Testis (tissue), 3 donors: ENCODE measurements around the gene EFCAB9. TPM values are rescaled to one million over a fixed set of nuclear protein-coding genes. Genes with fewer than 3 reads are reported as not detected.
A peak's percentile ranks its signal among the peaks of the same experiment; 100 is the strongest.

Experiments used
- DNase-seq: peaks from one replicate; pipeline ENCODE4 v3.0.0-alpha.2; 2019
- H3K27ac ChIP-seq, 2 donors: fragments of 200-600 bp; sonication (generic); one replicate each; pipeline ENCODE4 v1.5.1; 2019
- H3K27me3 ChIP-seq: fragments of 200-600 bp; sonication (generic); one replicate; pipeline ENCODE4 v1.5.1; 2019
- H3K36me3 ChIP-seq: fragments of 200-600 bp; sonication (generic); one replicate; pipeline ENCODE4 v1.5.1; 2017; ENCODE audit warnings: low read depth; ENCODE audit errors: missing control alignments
- H3K4me1 ChIP-seq: fragments of 200-600 bp; sonication (generic); one replicate; pipeline ENCODE4 v1.5.1; 2019
- H3K4me3 ChIP-seq, 2 donors: fragments of 200-600 bp; sonication (generic); one replicate each; pipeline ENCODE4 v1.5.1; 2017 to 2019
- H3K9me3 ChIP-seq: fragments of 200-600 bp; sonication (generic); one replicate; pipeline ENCODE4 v1.5.1; 2017
- CTCF ChIP-seq, 3 experiments: fragments of 450-650 bp in 2 of 3; fragments of 200-600 bp in 1 of 3; sonication (generic) in 1 of 3; IDR thresholded peaks; one replicate each; pipeline ENCODE4 v1.5.1; 2016 to 2019; ENCODE audit warnings: antibody characterized with exemption in 3 of 3, mild to moderate bottlenecking in 2 of 3, moderate library complexity in 1 of 3
- POLR2A ChIP-seq: fragments of 450-650 bp; IDR thresholded peaks from one replicate; pipeline ENCODE4 v1.6.1; 2017; ENCODE audit warnings: antibody characterized with exemption, mild to moderate bottlenecking, moderate library complexity
- WGBS, 2 donors: methylation state at CpG; one replicate each; pipeline ENCODE4 v1.1.5; 2018; 5-methylcytosine and 5-hydroxymethylcytosine counted together
- intact Hi-C: fragments of 100-400 bp; cut with DNase I; formaldehyde crosslinking; loops from one replicate; pipeline ENCODE4 v1.15.1; 2023; ENCODE audit warnings: low total_unique reads
- polyA plus RNA-seq: library from polyadenylated mRNA; stranded (reverse); fragments of 350-450 nt; fragmentation: Illumina TruSeq; extraction: RNeasy Lipid Tissue Mini Kit (QIAGEN cat#74804); gene quantifications from one replicate; pipeline ENCODE4 v1.2.3, GENCODE V29; 2014; ENCODE audit warnings: low read depth, low replicate concordance; ENCODE audit not compliant: insufficient read depth
- total RNA-seq, 2 donors: library from RNA; depleted of rRNA; stranded (reverse); fragments of >200 nt; gene quantifications; one replicate each; pipeline ENCODE4 v1.2.3, GENCODE V29; 2016

Gene EFCAB9
- total and polyA plus RNA-seq, 3 donors from 2014 or later: 5.5 to 11.7 (median 5.7) TPM

DNA sequence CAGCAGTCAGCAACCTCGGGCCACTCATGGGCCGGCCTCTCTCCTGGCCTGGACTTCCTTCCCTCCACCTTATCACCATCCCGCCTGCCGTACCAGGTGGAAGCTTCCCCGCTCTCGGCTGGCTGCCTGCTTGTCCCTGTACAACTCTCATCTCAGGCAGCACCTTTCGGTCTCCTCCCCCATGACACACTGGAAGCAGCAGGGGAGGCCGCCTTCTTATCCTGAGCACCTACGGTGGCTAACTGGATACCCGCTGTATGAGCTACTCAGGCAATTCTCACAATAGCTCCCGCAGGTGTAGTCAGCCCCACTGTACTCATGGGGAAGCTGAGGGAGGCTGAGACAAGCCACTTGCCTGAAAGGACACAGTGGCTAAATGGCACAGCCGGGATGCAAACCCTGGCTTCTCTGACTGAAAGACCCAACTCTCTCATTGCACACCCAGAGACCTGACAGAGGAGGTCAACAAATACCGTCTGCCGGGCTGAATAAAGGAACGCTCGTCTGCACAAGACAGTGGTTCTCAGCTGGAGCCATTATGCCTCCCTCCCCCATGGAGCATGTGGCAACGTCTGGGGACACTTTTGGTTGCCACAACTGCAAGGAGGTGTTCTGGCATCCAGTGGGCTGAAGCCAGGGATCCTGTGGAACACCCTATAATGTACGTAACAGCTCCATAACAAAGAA lies 15.5 kb upstream of the EFCAB9 start:
- H3K4me1 ChIP-seq: peaks cover 23% of the 10 kb centered on the region
- WGBS, 2 donors: 61 to 77% methylated on average over 7 to 18 of the region's 18 CpGs
- H3K36me3 ChIP-seq: no peaks in the 10 kb centered on the region
- no peak for TF ChIP-seq CTCF (IDR thresholded peaks at IDR 0.05)
- TF ChIP-seq POLR2A: no peak
- no peaks in the 10 kb centered on the region for H3K9me3 ChIP-seq
- H3K27me3 ChIP-seq: no peaks in the 10 kb centered on the region
- no peak for DNase-seq
- H3K4me3 ChIP-seq: no peak overlapping the region
- intact Hi-C loops: no loop called here
- no peak overlapping the region for H3K27ac ChIP-seq

DNA sequence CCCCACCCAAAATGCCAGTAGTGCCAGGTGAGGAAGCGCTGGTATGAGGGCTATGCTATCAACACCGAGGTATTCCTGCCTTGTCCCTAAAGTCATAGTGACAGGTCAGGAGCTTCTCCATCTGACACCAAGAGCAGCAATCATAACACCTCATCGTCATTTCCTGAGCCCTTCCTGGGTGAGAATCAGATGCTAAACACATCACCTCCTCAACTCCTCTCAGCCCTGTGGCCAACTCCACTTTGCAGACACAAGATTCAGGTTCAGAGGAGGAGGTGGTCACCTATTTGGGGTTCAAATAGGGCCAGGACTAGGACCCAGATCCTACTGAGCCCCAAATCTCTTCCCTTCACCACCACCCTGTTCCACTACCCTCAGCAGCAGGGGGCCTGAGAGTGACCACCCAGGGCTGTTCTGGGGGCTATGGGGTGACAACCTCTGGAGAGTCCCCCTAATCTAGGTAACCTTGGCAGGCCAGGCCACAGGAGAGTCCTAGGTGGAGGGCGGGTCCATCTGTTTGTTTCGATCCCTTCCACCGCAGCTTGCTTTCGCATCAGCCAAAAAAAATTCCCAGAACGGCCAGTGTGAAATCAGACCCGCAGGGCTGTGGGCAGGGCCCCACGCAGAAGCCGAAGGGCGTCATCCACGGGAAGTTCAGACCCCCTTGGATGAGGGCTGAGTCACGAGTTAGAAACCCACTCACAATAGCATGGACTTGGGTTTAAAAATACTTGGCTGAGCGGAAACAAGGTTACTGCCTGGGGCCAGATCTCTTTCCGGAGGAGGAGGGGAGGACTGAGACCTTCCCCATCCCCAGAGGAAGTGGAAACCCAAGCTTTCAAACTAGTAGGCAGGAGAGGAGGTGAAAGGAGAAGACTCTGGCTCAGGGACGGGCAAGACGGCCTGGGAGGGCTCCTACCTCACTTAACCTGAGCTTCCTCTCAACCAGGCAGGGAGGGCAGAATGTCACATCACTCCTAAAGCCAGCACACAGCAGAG lies 14.7 kb upstream of the EFCAB9 start:
- WGBS, 2 donors: 42 to 67% methylated on average over 12 to 18 of the region's 18 CpGs
- H3K27me3 ChIP-seq: no peaks in the 10 kb centered on the region
- H3K27ac ChIP-seq: peak overlapping the region; percentile 33 to 61
- TF ChIP-seq CTCF (IDR thresholded peaks at IDR 0.05) (no peak), POLR2A (no peak)
- intact Hi-C loops: no loop called here
- H3K4me3 ChIP-seq: no peak overlapping the region
- H3K4me1 ChIP-seq: peaks cover 26% of the 10 kb centered on the region
- no peaks in the 10 kb centered on the region for H3K9me3 ChIP-seq
- H3K36me3 ChIP-seq: no peaks in the 10 kb centered on the region
- DNase-seq: no peak

DNA sequence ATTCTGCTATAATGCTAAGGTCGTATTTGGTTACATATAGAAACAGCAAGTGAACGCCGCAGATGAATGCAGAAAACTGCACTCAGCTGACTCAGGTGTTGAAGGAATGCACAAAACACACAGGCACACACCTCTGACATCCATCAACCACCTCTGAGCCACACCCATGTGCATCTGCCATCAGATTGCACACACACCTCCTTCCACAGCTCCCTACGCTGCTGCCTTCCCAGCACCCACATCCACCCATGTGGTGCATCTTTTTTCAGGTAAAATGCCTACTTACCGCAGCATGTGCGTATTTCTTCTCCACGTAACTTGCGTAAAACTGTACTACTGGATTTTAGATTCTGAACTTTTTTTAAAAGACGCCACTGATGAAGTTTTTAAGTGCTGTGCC lies 13.0 kb upstream of the EFCAB9 start:
- Histone ChIP-seq H3K27ac (no peak overlapping the region), H3K27me3 (no peaks in the 10 kb centered on the region), H3K9me3 (no peaks in the 10 kb centered on the region), H3K36me3 (no peaks in the 10 kb centered on the region), H3K4me3 (no peak overlapping the region), H3K4me1 (peaks cover 29% of the 10 kb centered on the region)
- intact Hi-C loops: no loop called here
- no peak for TF ChIP-seq CTCF (IDR thresholded peaks at IDR 0.05)
- TF ChIP-seq POLR2A: no peak
- WGBS, 2 donors: 84 to 87% methylated on average over 9 of the region's 9 CpGs
- DNase-seq: no peak

GRCh38 chr5:172182291-172182690 lies 11.7 kb upstream of the EFCAB9 start:
- intact Hi-C loops: no loop called here
- no peaks in the 10 kb centered on the region for H3K36me3 ChIP-seq
- H3K27me3 ChIP-seq: no peaks in the 10 kb centered on the region
- TF ChIP-seq POLR2A (no peak), CTCF (IDR thresholded peaks at IDR 0.05) (no peak)
- no peaks in the 10 kb centered on the region for H3K9me3 ChIP-seq
- H3K4me1 ChIP-seq: peaks cover 29% of the 10 kb centered on the region
- no peak for DNase-seq
- WGBS, 2 donors: 76 to 83% methylated on average over 6 of the region's 6 CpGs
- no peak overlapping the region for H3K27ac ChIP-seq
- H3K4me3 ChIP-seq: no peak overlapping the region
